Activated T-cell treated with anti-CD3 and anti-CD28 coated beads, Interleukin-2, amount 50 U/mL, for 72 hours (primary cell): ENCODE results near the gene PCYOX1L. TPM values are rescaled to one million over a fixed set of nuclear protein-coding genes. Genes with fewer than 3 reads are reported as not detected.

Experiments
- ATAC-seq, 2 donors: fragments of 150-1000 bp; cut with Tn5 transposase; replicated peaks in 1 of 2; 2 replicates each; pipeline ENCODE4 v1.10.0; 2021; ENCODE audit warnings: moderate library complexity in 2 of 2, mild to moderate bottlenecking in 1 of 2
- DNase-seq, 2 donors: peaks; one replicate each; pipeline ENCODE4 v3.0.0; 2021 to 2022; ENCODE audit warnings: mixed read lengths in 1 of 2
- H3K27ac Mint-ChIP-seq: one replicate; pipeline ENCODE4 v1.8.0; 2022; ENCODE audit warnings: mild to moderate bottlenecking, moderate library complexity, mixed read lengths
- H3K27me3 Mint-ChIP-seq: one replicate; pipeline ENCODE4 v1.8.0; 2022; ENCODE audit warnings: low read depth, mixed read lengths
- H3K36me3 Mint-ChIP-seq, 2 donors: one replicate each; pipeline ENCODE4 v1.8.0; 2022; ENCODE audit warnings: mixed read lengths in 2 of 2, mild to moderate bottlenecking in 1 of 2; ENCODE audit not compliant: insufficient read depth in 2 of 2
- H3K4me1 Mint-ChIP-seq: one replicate; pipeline ENCODE4 v1.8.0; 2022; ENCODE audit warnings: low read depth, mixed read lengths
- H3K4me3 Mint-ChIP-seq, 2 donors: one replicate each; pipeline ENCODE4 v1.8.0; 2022; ENCODE audit warnings: mild to moderate bottlenecking in 2 of 2, mixed read lengths in 2 of 2, moderate library complexity in 2 of 2
- H3K9me3 Mint-ChIP-seq, 2 donors: one replicate each; pipeline ENCODE4 v1.8.0; 2022; ENCODE audit warnings: mixed read lengths in 2 of 2
- total RNA-seq, 2 donors: library from RNA; stranded (reverse); gene quantifications; one replicate each; pipeline ENCODE4 v1.2.3, GENCODE V29; 2022

PCYOX1L gene, protein sequence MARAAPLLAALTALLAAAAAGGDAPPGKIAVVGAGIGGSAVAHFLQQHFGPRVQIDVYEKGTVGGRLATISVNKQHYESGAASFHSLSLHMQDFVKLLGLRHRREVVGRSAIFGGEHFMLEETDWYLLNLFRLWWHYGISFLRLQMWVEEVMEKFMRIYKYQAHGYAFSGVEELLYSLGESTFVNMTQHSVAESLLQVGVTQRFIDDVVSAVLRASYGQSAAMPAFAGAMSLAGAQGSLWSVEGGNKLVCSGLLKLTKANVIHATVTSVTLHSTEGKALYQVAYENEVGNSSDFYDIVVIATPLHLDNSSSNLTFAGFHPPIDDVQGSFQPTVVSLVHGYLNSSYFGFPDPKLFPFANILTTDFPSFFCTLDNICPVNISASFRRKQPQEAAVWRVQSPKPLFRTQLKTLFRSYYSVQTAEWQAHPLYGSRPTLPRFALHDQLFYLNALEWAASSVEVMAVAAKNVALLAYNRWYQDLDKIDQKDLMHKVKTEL
- 10 to 100 TPM; 18.2 to 24.4 TPM for total RNA-seq

GRCh38 chr5:149357370-149358293 lies at the start of gene PCYOX1L:
Gene PCYOX1L (plus strand): TSS chr5:149358046. CDS start chr5:149358069, 23 bp downstream.
- H3K4me1 Mint-ChIP-seq = peaks cover 74% of the 10 kb centered on the region
- H3K4me3 Mint-ChIP-seq = peak within 1 kb of the TSS; percentile 86 to 94
- H3K27me3 Mint-ChIP-seq = no peaks in the 10 kb centered on the region
- DNase-seq (peak; percentile 96 to 97), ATAC-seq (peak; percentile 94 to 97)
- no peaks in the 10 kb centered on the region for H3K9me3 Mint-ChIP-seq
- peaks cover 11 to 20% of the 10 kb centered on the region in 2 donors for H3K36me3 Mint-ChIP-seq
- peak within 1 kb of the TSS; percentile 90 for H3K27ac Mint-ChIP-seq

GRCh38 chr5:149309354-149309753 lies 48.5 kb upstream of the PCYOX1L start:
- ATAC-seq = no peak
- Mint-ChIP-seq H3K36me3 (no peaks in the 10 kb centered on the region), H3K9me3 (no peaks in the 10 kb centered on the region), H3K27ac (no peak overlapping the region), H3K4me3 (no peak overlapping the region), H3K27me3 (no peaks in the 10 kb centered on the region), H3K4me1 (peaks cover 5% of the 10 kb centered on the region)
- DNase-seq = no peak

DNA sequence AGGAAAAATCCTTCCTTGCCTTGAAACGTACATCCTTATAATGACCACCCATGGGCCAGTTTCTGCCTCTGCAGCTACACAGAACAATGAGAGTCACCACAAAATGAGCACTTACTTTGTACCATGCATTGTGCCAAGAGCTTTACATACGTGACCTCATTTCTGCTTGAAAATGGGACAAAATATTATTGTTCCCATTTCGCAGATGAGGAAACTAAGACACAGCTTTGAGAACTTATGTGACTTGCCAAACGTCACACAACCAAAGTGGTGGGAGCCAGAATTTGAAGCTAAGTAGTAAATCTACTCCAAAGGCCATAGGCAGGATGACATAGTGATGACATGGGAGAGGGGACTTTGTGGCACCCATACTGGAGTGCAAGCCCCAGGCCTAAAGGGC lies 47.4 kb upstream of the PCYOX1L start:
- Mint-ChIP-seq H3K4me1 (peaks cover 5% of the 10 kb centered on the region), H3K36me3 (no peaks in the 10 kb centered on the region), H3K27ac (no peak overlapping the region), H3K27me3 (no peaks in the 10 kb centered on the region), H3K4me3 (no peak overlapping the region), H3K9me3 (no peaks in the 10 kb centered on the region)
- ATAC-seq (no peak), DNase-seq (no peak)

DNA sequence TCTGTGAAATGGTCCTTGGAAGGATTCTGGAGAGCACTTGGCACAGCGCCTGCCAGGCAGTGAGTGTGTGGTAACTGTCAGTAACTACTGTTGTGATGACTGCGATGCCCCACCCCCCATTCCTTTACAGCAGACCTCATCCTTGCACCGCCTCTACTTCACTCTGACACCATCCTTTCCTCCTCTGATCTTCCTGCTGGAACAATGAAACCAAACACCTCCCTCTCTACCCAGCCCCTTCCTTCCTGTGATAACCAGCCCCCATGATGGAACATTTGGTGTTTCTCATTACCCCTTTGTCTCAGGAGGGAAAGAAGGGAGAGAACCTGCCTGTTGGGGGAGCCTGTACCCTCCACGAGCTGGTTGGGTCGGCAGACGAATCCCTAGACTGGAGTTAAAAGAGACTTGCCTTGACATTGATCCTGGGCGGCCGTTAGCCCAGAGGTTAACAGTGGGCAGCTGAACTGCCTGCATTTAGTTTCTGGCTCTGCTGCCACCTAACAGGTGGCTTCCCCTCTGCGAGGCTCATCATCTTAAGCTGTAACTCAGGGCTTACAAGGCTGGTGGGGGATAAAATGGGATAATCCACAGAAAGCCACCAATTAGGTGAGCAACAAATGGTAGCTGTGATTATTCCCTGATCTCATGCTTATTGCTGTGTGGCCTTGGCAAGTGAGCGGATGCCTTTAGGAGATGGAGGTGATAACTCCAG lies 46.7 kb upstream of the PCYOX1L start:
- ATAC-seq = no peak
- no peaks in the 10 kb centered on the region for H3K27me3 Mint-ChIP-seq
- H3K9me3 Mint-ChIP-seq = no peaks in the 10 kb centered on the region
- peaks cover 5% of the 10 kb centered on the region for H3K4me1 Mint-ChIP-seq
- H3K36me3 Mint-ChIP-seq = no peaks in the 10 kb centered on the region
- no peak overlapping the region for H3K4me3 Mint-ChIP-seq
- H3K27ac Mint-ChIP-seq = no peak overlapping the region
- no peak for DNase-seq

GRCh38 chr5:149313151-149313841 lies 44.5 kb upstream of the PCYOX1L start:
- H3K4me1 Mint-ChIP-seq = peaks cover 5% of the 10 kb centered on the region
- H3K36me3 Mint-ChIP-seq = no peaks in the 10 kb centered on the region
- H3K27ac Mint-ChIP-seq = no peak overlapping the region
- no peaks in the 10 kb centered on the region for H3K9me3 Mint-ChIP-seq
- H3K4me3 Mint-ChIP-seq = no peak overlapping the region
- ATAC-seq (no peak), DNase-seq (no peak)
- H3K27me3 Mint-ChIP-seq = no peaks in the 10 kb centered on the region

- H3K27ac Mint-ChIP-seq = no peak overlapping the region
- ATAC-seq (no peak), DNase-seq (no peak)
- H3K36me3 Mint-ChIP-seq = no peaks in the 10 kb centered on the region
- H3K4me1 Mint-ChIP-seq = peaks cover 5% of the 10 kb centered on the region
- no peaks in the 10 kb centered on the region for H3K27me3 Mint-ChIP-seq
- no peaks in the 10 kb centered on the region for H3K9me3 Mint-ChIP-seq
- H3K4me3 Mint-ChIP-seq = no peak overlapping the region
Measured at GRCh38 chr5:149314571-149315111, 43.2 kb upstream of the PCYOX1L start.

GRCh38 chr5:149315753-149316152 lies 42.1 kb upstream of the PCYOX1L start:
- H3K36me3 Mint-ChIP-seq = no peaks in the 10 kb centered on the region
- H3K4me1 Mint-ChIP-seq = peaks cover 5% of the 10 kb centered on the region
- H3K27me3 Mint-ChIP-seq = no peaks in the 10 kb centered on the region
- H3K4me3 Mint-ChIP-seq = no peak overlapping the region
- H3K9me3 Mint-ChIP-seq = no peaks in the 10 kb centered on the region
- H3K27ac Mint-ChIP-seq = no peak overlapping the region
- ATAC-seq = no peak
- no peak for DNase-seq

DNA sequence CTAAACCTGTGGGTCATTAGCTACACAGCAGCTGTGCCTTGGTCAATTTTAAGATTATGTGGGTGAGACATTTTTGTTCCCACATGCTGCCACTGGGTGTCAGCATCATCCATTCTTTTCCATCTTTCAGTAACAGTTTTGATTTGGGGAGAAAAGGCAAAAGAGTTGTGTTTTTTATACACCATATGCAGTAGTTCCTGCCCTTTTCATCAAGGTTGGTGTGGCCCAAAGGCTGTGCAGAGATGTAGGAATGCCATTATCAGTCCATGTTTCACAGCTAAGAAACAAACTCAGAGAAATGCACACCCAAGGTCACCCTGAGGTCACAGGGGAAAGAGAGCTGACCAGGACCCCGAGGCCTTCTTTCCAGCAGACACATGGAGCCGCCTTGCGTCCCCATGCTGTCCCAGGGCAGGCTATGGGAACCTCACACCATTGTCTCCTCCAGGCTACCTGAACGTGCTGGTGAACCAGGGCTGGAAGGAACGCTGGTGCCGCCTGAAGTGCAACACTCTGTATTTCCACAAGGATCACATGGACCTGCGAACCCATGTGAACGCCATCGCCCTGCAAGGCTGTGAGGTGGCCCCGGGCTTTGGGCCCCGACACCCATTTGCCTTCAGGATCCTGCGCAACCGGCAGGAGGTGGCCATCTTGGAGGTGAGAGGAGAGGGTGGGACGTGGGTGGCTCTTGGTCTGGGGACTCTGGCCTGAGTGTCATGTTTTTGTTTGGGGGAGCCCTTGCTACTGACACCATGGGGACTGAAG lies 40.4 kb upstream of the PCYOX1L start:
- Mint-ChIP-seq H3K36me3 (no peaks in the 10 kb centered on the region), H3K27me3 (no peaks in the 10 kb centered on the region), H3K27ac (no peak overlapping the region), H3K4me1 (no peaks in the 10 kb centered on the region), H3K4me3 (no peak overlapping the region), H3K9me3 (no peaks in the 10 kb centered on the region)
- peak; percentile 13 to 27 for DNase-seq
- ATAC-seq = peak; percentile 45 to 56

DNA sequence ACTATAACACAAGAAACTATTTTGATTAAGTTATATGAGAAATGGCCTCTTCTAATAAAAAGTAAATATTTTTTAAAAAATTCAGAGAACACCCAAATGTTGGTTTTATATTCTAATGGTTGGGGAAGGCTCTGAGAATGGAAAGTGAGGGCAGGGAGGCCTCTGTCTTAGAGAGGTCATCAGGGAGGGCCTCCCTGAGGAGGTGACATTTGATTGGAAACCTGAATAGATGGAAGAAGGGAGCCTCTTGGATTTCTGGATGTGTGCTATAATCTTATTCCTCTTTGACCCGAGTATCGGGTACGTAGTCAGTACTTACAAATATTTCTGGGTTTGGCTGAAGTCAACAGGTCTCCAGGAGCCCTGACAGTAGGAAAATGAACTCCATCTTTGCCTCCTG lies 38.7 kb upstream of the PCYOX1L start:
- Mint-ChIP-seq H3K4me1 (no peaks in the 10 kb centered on the region), H3K27me3 (no peaks in the 10 kb centered on the region), H3K27ac (no peak overlapping the region), H3K9me3 (no peaks in the 10 kb centered on the region), H3K36me3 (no peaks in the 10 kb centered on the region), H3K4me3 (no peak overlapping the region)
- no peak for DNase-seq
- ATAC-seq = no peak

GRCh38 chr5:149320791-149321330 lies 37.0 kb upstream of the PCYOX1L start:
- Mint-ChIP-seq H3K27ac (no peak overlapping the region), H3K27me3 (no peaks in the 10 kb centered on the region), H3K4me1 (no peaks in the 10 kb centered on the region), H3K9me3 (no peaks in the 10 kb centered on the region), H3K4me3 (no peak overlapping the region), H3K36me3 (no peaks in the 10 kb centered on the region)
- DNase-seq (no peak), ATAC-seq (no peak)

DNA sequence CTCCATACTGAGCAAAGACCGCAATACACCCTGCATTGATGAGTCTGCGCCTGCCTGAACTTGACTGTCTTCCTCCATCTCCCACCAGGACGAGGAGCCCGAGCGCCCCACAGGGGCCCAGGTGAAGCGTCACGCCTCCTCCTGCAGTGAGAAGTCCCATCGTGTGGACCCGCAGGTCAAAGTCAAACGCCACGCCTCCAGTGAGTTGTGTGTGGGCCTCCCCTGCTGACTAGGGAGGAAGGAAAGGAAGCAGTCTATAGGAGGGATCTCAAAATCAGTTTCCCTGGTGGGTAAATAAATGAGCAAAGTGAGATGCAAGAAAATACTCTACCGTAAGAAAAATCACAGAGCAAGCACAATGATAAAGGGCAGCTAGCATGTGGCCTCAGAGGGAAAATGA lies 35.3 kb upstream of the PCYOX1L start:
- Mint-ChIP-seq H3K4me3 (no peak overlapping the region), H3K27me3 (no peaks in the 10 kb centered on the region), H3K36me3 (no peaks in the 10 kb centered on the region), H3K4me1 (no peaks in the 10 kb centered on the region), H3K27ac (no peak overlapping the region), H3K9me3 (no peaks in the 10 kb centered on the region)
- ATAC-seq (no peak), DNase-seq (no peak)
